ENCODE data around the gene GPAT3. TPM values are rescaled to one million over a fixed set of nuclear protein-coding genes. Genes with fewer than 3 reads are reported as not detected.

Gene GPAT3
- total RNA-seq, 4 donors from 2014 or later: 3.7 to 7.5 (median 5.4) TPM

GRCh38 chr4:83625821-83626220, 89.9 kb downstream of the GPAT3 start:
- intact Hi-C loops (cut with DNase I): no loop called here

DNA sequence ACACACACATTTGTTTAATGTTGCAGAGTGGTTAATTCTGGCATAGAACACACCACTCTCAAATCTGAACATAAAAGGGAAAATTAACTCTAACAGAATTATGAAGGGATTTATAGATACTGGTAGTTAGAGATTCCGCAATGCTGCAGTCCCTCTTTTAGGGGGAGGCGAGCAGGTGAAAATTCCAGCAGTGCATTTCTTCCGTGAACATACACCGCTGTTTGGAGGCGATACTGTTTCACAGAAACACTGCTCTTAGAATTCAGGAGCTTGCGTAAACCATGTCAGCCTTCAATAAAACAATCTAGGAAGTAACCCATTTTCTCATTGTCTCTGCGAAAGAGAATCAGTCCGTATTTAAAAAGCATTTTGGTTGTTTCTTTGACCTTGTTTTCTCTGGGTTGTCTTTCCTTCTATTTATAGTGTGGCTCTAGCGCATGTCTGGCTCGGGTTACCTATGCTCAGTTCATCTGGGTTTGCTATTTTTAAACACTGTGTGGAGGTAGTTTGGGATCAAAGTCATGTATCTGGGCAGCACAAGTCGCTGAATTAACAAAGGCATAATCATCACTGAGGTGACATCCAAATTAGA, 90.4 kb downstream of the GPAT3 start:
- peaks cover 0 to 9% (median 0%) of the 10 kb centered on the region in 4 donors for H3K9me3 ChIP-seq
- H3K4me3 ChIP-seq: peak overlapping the region; percentile 13 to 22 (median 14)
- H3K27ac ChIP-seq (replicated peaks in 1 of 4): peak overlapping the region; percentile 44 to 76 (median 66)
- WGBS: 23% methylated on average over 11 of the region's 11 CpGs
- no peak for DNase-seq (ENCODE audit: extremely low spot score)
- no peak for TF ChIP-seq EP300 (IDR thresholded peaks at IDR 0.05)
- no peak for TF ChIP-seq CTCF (IDR thresholded peaks at IDR 0.05)
- no peak for TF ChIP-seq POLR2AphosphoS5 (IDR thresholded peaks at IDR 0.05)
- no peak for TF ChIP-seq POLR2A (IDR thresholded peaks at IDR 0.05; ENCODE audit: low read depth)
- intact Hi-C loops (cut with DNase I): no loop called here
- peaks cover 20 to 46% (median 35%) of the 10 kb centered on the region in 4 donors for H3K4me1 ChIP-seq
- no peaks in the 10 kb centered on the region for H3K27me3 ChIP-seq
- H3K36me3 ChIP-seq: no peaks in the 10 kb centered on the region

More at GRCh38 chr4:83625821-83626220, 89.9 kb downstream of the GPAT3 start:
- DNase-seq (ENCODE audit: extremely low spot score): no peak
- TF ChIP-seq EP300 (IDR thresholded peaks at IDR 0.05) (no peak), POLR2AphosphoS5 (IDR thresholded peaks at IDR 0.05) (no peak), POLR2A (IDR thresholded peaks at IDR 0.05; ENCODE audit: low read depth) (no peak), CTCF (IDR thresholded peaks at IDR 0.05) (no peak)
- Histone ChIP-seq H3K9me3 (peaks cover 0 to 9% (median 0%) of the 10 kb centered on the region in 4 donors), H3K27me3 (no peaks in the 10 kb centered on the region), H3K4me1 (peaks cover 15 to 41% (median 29%) of the 10 kb centered on the region in 4 donors), H3K4me3 (peak overlapping the region in 2 of 4 donors; percentile 15 to 22), H3K27ac (replicated peaks in 1 of 4) (peak overlapping the region; percentile 44 to 76 (median 66)), H3K36me3 (no peaks in the 10 kb centered on the region)
- 65% methylated on average over 1 of the region's 1 CpG for WGBS

DNA sequence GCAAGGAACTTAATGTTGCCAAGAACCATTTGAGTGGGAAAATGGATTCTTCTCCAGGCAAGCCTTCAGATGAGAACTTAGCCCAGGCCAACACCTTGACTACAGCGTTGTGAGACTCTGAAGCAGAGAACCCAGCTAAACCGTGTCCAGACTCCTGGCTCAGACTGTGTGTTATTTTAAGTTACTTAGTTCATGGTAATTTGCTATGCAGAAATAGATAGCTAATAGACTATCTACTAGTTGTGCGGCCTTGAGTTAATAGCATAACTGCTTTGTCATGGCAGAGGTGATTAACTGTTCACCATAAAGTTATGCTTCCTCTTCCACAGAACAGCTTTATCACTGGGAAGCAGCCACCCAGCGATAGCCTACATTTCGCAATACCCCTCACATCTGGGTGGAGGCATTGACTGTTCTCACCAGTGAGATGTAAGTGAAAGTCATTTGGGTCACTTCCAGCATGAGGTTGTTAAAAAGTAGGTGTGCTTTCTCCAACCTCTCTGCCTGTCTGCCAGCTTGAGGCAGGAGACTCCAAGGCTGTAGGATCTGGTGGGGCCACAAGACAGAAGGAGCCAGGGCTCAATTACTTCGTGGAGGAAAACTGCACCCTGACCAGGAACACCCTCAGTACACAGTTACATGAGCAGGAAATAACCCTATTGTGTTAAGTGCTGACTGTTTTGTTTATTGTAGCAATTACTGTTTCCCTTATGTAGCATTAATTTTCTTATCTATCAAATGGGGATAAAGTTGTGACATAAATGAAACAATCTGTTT, 94.2 kb downstream of the GPAT3 start:
- Histone ChIP-seq H3K36me3 (no peaks in the 10 kb centered on the region), H3K4me1 (peaks cover 21 to 52% (median 43%) of the 10 kb centered on the region in 4 donors), H3K27ac (replicated peaks in 1 of 4) (peak overlapping the region in 2 of 4 donors; percentile 26 to 31), H3K9me3 (no peaks in the 10 kb centered on the region), H3K27me3 (no peaks in the 10 kb centered on the region), H3K4me3 (no peak overlapping the region)
- 53% methylated on average over 6 of the region's 6 CpGs for WGBS
- TF ChIP-seq CTCF (IDR thresholded peaks at IDR 0.05) (no peak), POLR2A (IDR thresholded peaks at IDR 0.05; ENCODE audit: low read depth) (no peak), EP300 (IDR thresholded peaks at IDR 0.05) (no peak), POLR2AphosphoS5 (IDR thresholded peaks at IDR 0.05) (no peak)
- DNase-seq (ENCODE audit: extremely low spot score): no peak
- intact Hi-C loops (cut with DNase I): no loop called here

- H3K4me1 ChIP-seq: peaks cover 21 to 44% (median 36%) of the 10 kb centered on the region in 4 donors
- WGBS: 30% methylated on average over 2 of the region's 2 CpGs
- H3K27ac ChIP-seq (replicated peaks in 1 of 4): peak overlapping the region in 1 of 4 donors; percentile 26
- H3K4me3 ChIP-seq: no peak overlapping the region
- no peak for DNase-seq (ENCODE audit: extremely low spot score)
- no peaks in the 10 kb centered on the region for H3K27me3 ChIP-seq
- no peaks in the 10 kb centered on the region for H3K9me3 ChIP-seq
- H3K36me3 ChIP-seq: no peaks in the 10 kb centered on the region
- intact Hi-C loops (cut with DNase I): no loop called here
- peak in 1 of 2 donors; percentile 42 for TF ChIP-seq POLR2AphosphoS5 (IDR thresholded peaks at IDR 0.05)
- no peak for TF ChIP-seq CTCF (IDR thresholded peaks at IDR 0.05)
Observed at GRCh38 chr4:83631066-83631465, 95.2 kb downstream of the GPAT3 start.

Data from esophagus muscularis mucosa (tissue), 4 donors.